GM19239 (cell line): ENCODE data around the gene PTDSS2.
"Not testable (repeated sequence)": the region's sequence is repeated elsewhere in the genome, so short reads cannot be mapped to it uniquely, and the experiment has no call there.

Experiments used
- DNase-seq: peaks from one replicate; pipeline ENCODE4 v3.0.0; 2011; ENCODE audit warnings: low spot score; ENCODE audit not compliant: insufficient read length
- FAIRE-seq: peaks from 2 replicates; lab custom pipeline; 2011; peaks lifted over from hg19 to GRCh38; lab: Jason Lieb, UNC

Gene PTDSS2

DNA sequence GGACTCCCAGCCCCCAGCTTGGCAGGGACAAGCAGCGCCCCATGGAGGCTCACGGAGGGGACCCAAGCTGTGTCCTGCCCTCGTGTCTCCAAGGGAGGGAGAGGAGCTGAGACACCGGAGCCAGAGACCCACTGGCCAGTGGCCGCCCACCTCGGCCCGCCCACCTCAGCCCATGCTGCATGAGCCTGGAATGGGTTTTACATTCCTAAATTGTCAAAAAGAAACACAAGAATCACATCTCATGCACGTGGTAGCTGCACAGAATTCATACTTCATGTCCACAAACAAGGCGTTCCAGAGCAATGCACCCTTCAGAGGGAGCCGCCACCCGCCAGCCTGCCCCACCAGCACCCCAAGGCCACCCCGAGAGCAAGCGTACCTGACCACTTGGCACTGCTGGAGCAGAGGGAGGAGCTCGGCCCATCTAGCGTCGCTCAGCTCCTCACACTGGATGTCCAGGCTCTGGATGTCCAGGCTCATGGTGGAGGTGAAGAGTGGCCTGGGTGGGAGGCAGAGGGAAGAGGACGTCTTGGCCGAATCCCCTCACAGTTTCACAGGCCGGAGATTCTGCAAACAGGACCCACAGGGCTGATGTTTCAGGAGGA, 51.7 kb downstream of the PTDSS2 start:
- no peak for DNase-seq
- FAIRE-seq: no peak

DNA sequence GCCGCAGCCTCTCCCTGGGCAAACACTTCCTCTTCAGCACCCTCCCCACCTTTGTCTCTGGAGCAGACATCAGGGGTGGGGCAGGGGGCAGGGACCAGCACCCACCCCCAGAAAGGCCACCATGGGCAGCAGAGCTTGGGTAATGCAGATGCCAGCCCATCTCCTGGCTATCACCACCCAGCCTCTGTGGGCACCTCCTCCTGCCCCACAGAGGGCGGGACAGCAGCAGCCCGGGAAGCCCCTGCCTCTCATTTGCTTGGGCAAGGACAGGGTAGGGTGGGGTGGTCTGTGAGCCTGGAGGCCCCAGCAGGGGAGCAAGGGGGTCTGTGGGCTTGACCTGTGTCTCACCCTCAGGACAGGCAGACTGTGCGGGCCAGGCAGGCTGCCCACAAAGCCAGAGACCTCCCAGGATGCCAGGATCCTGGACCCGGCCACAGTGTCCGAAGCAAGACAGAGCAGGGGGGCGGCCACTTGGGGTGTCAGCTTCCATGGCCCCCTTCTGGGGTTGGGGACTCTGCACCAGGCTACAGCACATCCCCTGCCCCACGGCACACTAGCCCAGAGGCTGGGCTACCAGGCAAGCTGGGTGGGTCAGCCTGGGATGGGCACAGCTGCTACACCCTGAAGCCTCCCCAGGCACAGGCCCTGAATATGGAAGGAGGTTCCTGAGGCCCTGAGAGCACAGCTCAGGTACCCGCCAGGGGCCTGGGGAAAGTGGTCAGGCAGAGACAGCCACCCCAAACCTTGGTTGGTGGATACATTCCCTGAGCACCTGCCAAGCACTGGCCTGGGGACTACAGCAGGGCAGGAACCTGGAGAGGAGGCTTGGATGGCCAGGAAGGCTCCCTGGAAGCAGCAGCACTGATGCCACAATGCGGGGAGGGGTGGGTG, 52.5 kb downstream of the PTDSS2 start:
- DNase-seq (no peak), FAIRE-seq (no peak)

DNA sequence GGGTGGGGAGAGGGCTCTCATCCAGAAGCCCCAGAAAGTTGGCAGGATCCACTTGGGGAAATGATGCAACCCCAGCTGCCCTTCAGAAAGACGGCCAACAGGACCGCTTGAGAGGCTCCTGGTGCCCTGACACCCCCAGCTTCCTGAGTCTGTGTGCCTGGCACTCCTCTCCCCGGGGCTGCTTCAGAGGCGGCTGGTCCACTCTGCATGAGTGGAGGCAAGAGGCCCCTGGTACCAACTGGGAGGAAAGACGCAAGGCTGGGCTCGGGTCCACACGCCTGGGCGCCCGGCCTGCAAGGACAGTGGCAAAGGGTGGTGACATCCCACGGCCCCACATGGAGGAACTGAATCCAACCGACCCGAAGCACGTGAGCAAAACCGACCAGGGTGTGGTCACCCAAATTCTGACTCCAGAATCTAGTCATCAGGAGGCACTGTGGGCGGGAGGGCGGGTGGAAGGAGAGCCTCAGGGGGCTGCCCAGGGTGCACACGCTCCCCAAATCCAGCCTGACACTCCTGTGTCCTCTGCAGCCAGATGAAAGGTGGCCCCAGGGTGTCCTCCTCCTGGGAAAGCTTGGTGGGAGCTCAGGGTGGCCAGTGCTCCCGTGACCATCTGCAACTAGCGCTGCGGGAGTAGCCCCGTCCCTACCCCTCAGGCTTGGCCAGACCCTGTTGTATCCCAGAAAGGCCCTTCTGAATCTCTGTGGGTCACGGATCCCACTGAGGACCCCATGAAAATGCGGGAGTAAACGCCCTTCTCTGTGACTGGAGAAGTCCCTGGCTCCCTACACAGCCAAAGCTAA, 53.3 kb downstream of the PTDSS2 start:
- peak; percentile 51 for FAIRE-seq

DNA sequence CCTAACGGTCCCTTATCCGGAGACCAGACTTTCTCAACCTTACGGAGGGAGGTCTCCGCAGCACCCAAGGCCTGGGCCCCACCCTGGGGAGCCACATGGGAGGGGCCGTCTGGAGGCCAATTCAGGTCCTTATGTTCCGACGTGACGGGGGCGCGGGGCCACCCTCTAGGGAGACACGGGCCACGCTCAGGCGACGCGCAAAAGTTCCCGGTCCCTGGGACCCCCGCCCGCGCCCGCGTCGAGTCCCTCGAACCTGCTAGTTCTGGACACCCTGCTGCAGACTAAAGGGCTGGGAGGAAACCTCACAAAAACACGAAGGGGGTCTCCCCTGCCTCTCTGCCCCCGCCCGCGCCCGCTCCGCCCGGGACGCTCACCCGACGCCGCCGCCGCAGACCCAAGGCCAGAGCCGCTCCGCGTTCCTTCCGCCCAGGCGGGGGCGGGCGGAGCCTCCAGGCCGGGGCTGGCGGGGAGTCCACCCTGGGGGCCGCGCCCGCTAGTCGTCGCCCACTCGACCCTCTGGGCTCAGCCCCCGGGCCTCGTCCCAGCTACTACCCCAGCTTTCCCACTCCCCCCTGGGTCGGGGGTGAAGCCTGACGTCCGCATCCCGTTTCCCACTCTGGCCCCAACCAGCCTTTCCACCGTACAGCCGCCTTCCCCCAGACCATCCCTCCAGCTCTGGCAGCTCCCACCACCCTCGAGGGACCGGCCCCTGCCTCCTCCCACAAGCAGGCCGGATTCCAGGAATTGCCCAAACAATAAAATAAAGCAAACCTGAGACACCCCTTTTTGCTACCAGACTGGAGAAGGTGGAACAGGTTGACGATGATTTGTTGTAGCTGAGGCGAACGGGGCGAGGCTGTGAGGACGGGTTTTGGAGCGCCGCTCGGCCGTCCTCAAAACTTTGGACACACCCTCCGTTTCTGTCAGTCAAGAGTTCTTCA, 54.2 kb downstream of the PTDSS2 start:
- no peak for DNase-seq

More for the DNA sequence above, 53.3 kb downstream of the PTDSS2 start:
- no peak for DNase-seq

DNA sequence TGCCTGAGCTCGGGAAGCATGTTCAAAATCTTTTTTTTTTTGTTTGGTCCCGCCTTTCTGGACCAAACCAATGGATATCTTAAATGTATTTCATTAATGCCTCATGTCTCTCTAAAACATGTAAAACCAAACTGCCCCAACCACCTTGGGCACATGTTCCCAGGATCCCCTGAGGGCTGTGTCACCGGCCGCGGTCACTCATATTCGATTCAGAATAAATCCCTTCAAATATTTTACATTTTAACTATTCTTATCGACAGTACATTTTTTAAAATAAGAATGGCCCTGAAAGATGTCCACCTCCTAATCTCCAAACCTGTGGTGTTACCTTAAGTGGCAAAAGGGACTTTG, 54.9 kb downstream of the PTDSS2 start:
- FAIRE-seq: no peak
- no peak for DNase-seq

More for the DNA sequence above, 54.2 kb downstream of the PTDSS2 start:
- peak; percentile 59 for FAIRE-seq

DNA sequence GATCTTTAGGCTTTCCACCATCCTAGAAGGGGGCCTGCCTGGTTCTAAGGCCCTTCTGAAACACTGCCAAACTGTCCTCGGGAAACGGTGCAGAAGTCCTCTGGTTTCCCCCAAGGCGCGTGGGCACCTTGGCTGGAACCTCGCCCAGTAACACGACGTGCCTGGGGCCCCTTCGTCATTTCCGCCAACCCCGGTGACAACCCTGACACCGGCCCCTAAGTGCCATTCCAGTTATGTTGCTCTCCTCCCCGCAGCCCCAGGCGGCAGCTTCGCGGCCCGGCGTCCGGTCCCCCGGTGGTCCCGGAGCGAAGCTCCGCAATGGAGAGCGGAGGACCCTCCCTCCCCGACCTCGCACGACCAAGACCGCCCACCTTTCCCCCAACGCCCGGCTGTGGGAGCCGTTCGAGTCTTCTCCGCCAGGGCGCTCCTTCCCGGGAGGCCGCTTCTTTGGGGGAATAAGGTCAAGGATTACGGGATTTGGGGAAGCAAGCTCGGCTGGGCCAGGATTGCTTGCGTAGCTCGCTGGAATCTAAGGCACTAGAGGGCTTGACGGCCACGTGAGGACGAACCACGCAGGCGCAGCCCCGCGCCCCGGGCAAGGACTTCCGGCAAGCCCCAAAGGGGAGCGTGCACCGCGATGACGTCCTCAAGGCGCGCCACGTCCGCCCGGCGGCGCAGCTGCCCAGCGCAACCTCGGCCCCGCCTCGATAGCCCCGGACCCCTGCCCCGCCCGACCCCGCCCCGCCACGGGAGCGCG, 56.3 kb downstream of the PTDSS2 start:
- FAIRE-seq: peak; percentile 99
- DNase-seq: peak; percentile 98

DNA sequence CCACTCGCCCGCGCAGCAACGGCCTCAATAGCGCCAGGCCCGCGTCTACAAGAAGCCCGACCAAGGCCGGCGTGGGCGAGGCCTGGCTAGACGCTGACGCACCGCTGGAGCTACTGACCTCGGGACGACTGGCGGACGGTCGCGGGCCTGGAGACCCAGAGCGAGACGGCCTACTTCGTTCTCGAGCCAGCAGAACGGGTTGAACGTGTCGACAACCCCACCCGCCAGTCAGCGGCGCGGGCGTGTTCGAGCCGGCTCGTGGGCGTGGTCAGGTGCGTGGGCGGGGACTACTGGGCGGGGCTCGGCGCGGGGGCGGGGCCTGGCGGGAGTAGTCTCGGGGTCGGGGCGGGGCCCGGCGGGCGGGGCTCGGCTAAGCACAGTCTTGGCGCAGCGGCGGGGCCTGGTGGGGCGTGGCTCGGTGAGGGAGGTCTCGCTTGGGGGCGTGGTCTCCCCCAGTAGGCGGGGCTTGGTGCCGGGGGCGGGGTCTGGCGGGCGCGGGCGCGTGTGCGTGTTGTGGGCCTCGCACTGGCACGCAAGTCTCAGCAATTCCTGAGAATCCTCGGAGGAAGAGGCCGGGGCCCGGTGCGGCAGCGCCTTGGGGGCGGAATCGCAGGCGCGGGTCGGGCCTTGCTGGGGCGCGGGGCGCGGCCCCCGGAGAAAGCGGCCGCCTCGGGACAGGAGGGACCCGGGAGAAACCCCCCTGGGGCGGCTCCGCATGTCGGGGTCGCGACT, 57.1 kb downstream of the PTDSS2 start, which contains the start of gene RNH1:
RNH1 (minus strand) TSS at position 248 of the 732 bp plus-strand sequence. CDS start 5,080 bp downstream, outside the sequence.
- DNase-seq (peak; percentile 89), FAIRE-seq (peak; percentile 86)

DNA sequence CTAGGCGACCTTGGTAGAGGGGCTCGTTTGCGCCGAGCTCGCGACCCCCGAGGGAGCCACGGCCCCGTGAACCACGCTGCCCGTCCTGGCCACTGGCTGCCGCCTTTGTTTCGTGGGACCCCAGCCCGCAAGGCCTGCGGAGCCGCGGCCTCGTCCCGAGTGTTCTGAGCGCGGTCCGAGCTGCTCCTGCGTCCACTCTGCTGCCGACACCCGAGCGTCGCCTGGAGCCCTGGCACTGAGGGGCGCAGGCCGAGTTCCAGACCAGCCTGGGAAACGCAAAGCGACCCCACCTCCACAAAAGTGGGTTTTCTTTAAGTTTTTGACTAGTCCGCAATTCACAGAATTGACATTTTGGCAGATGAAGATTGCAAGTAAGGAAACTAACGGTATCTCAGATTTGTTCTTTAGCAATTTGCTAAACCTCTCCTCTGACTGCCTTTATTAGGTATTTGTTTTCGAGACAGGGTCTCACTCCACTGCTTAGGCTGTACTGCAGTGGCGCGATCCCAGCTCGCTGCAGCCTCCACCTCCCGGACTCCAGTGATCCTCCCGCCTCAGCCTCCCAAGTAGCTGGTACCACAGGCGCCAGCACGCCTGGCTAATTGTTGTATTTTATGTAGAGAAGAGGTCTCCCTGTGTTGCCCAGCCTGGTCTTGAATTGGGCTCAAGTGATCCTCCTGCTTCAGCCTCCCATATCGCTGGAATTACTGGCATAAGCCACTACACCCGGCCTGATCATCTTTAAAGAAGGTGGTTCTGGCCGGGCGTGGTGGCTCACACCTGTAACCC, 57.8 kb downstream of the PTDSS2 start:
- FAIRE-seq (peak; percentile 70), DNase-seq (no peak)

DNA sequence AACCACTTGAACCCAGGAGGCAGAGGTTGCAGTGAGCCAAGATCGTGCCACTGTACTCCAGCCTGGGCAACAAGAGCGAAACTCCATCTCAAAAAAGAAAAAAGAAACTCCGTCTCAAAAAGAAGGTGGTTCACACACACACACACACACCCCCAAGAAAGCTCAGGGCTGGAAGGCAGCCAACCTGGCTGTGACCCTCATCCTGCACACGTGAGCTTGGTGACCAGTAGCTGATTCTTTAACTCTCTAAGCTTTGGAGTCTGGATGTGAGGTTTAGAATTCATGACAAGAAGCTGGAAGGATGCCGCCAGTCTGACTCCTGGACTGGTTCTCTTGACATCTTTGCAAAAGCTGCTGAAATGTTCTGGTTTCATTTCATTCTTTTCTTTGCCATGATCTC, 58.9 kb downstream of the PTDSS2 start:
- DNase-seq (no peak), FAIRE-seq (no peak)

DNA sequence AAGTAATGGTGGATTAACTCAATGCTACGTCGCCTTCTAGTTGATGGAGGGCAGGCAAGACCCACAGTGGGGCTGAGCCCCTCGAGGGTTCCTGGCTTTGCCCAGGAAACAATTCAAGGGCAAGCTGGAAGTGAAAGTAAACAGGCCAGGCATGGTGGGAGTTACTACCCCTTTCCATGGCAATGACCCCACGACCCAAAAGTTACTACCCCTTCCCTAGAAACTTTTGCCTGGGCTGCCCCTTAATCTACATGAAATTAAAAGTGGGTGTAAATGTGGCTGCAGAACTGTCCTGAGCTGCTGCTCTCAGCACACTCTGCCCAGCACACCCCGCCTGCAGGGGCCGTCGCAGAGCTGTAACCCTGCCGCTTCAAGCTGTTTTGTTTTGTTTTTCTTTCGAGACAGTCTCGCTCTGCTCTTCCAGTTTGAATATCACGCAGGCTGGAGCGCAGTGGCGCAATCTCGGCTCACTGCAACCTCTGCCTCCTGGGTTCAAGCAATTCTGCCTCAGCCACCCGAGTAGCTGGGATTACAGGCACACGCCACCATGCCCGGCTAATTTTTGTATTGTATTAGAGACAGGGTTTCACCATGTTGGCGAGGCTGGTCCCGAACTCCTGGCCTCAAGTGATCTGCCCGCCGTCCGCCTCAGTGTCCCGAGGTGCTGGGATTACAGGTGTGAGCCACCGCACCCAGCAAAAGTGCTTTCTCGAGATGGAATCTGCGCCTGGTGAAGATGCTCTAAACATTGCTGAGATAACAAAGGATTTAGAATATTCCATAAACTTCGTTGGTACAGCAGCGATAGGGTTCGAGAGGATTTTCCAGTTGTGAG, 62.9 kb downstream of the PTDSS2 start:
- no peak for DNase-seq
- FAIRE-seq: no peak

DNA sequence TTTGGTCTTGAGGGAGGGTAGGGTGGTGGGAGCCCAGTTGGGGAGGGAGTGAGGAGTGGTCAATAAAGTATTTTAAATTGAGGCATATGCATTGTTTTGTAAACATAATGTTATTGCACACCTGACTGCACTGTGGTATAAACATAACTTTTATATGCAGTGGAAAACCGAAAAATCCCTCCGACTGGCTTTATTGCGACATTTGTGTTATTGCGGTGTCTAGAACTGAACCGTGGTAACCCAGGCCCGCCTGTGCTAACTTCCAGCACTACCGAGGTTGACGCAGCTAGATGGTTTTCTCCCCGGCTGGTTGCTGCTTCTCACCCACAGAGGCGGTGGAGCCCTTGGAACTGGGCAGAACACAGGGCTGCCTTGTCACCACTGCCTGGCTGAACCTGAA, 64.5 kb downstream of the PTDSS2 start:
- no peak for FAIRE-seq
- DNase-seq: no peak

DNA sequence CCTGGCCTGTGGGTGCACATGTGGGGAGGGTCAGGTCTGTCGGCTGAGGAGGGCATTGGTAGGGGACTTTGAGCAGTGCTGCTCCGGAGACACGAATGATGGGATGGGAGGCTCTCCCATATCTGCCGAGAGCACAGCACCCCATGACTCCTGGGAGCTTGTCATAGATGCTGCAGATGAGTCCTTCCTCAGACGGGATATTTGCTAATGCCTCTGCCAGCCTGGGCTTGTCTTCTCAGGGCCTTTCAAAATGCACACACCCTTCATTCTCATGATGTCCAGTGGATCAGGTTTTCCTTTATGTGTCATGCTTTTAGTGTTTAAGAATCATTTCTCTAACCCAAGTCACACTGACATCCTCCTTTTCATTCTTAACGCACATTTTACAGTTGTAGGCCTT, 65.1 kb downstream of the PTDSS2 start:
- FAIRE-seq: no peak
- DNase-seq: no peak

DNA sequence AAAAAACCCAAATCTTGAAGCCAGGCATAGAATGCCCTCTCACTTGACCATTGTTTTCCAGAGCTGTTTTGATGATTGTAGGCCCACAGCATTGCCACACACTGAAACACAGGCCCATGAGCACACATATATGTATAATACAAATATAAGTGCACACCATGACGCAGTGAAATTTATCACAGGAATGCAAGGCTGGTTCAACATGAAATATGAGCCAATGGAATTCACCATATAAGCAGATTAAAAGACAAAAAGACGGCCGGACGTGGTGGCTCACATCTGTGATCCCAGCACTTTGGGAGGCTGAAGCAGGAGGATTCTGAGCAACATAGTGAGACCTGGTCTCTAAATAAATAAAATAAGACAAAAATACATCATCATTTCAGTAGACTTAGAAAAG, 66.3 kb downstream of the PTDSS2 start:
- FAIRE-seq (no peak), DNase-seq (no peak)

DNA sequence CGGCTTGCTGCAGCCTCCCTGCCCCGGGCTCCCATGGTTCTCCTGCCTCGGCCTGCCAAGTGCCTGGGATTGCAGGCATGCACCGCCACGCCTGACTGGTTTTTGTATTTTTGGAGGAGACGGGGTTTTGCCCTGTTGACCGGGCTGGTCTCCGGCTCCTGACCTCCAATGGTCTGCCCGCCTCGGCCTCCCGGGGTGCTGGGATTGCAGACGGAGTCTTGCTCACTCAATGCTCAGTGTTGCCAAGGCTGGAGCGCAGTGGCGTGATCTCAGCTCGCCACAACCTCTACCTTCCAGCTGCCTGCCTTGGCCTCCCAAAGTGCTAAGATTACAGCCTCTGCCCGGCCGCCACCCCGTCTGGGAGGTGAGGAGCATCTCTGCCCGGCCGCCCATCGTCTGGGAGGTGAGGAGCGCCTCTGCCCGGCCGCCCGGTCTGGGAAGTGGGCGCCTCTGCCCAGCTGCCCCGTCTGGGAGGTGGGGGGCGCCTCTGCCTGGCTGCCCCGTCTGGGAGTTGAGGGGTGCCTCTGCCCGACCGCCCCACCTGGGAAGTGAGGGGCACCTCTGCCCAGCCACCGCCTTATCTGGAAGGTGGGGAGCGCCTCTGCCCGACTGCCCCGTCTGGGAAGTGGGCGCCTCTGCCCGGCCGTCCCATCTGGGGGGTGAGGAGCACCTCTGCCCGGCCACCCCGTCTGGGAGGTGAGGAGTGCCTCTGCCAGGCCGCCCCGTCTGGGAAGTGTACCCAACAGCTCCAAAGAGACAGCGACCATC, 67.0 kb downstream of the PTDSS2 start:
- DNase-seq, FAIRE-seq: not testable (repeated sequence)

DNA sequence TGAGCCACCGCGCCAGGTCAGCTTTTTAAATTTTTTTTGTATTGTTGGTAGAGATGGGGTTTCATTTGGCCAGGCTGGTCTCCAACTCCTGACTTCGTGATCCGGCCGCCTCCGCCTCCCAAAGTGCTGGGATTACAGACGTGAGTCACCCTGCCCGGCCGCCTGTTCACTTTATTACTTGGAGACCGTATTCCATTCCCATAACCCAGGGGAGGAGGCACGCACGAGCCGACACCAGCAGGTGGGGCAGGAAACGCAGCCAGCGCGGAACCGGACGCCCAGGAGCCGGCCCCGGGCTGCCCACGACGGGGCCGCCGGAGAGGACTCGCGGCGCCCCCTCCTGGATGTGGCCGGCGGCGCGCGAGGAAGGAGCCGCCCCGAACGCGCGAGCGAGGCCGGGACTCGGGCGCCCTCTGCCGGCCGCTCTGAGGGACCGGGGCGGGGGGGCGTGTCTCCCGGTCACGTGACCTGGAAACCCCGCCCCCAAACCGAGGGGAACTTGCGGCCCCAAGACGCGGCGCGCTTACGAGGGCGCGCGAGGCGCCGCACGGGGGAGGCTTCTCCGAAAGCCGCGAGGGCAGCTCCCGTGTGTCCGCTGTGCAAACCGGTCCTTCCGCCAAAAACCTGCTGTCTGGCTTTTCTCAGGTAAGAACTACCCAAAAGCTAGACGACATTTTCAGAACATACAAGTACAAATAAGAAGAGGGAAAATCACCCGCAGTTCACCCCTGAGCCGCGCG, 68.6 kb downstream of the PTDSS2 start:
- FAIRE-seq: peak; percentile 49
- peak; percentile 84 for DNase-seq
